ENCODE measurements around the gene RNGTT.
"Not testable (repeated sequence)": the region's sequence is repeated elsewhere in the genome, so short reads cannot be mapped to it uniquely, and the experiment has no call there.

The RNGTT gene

DNA sequence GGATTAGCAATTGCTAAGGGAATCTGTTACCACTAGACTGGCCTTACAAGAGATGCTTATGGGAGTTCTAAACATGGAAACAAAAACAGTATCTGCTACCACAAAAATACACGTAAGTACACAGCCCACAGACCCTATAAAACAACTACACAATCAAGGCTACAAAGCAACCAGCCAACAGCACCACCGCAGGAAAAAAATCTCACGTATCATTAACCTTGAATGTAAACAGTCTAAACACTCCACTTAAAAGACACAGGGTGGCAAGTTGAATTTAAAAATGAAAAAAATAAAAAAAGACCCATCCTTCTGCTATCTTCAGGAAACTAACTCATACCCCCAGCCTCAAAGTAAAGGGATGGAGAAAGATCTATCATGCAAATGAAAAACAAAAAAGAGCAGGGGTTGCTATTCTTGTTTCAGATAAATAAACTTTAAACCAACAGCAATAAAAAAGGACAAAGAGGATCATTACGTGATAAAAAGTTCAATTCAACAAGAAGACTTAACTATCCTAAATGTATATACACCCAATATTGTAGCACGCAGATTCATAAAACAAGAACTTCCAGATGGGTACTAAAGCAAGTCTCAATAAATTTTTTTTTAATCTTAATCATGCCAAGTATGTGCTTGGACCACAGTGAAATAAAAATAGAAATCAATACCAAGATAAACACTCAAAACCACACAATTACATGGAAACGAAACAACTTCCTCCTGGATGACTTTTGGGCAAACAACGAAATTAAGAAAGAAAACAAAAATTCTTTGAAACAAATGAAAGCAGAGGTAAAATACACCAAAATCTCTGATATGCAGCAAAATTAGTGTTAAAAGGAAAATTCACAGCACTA, 52.3 kb downstream of the RNGTT start:
- no peak for DNase-seq (ENCODE audit: low spot score)

DNA sequence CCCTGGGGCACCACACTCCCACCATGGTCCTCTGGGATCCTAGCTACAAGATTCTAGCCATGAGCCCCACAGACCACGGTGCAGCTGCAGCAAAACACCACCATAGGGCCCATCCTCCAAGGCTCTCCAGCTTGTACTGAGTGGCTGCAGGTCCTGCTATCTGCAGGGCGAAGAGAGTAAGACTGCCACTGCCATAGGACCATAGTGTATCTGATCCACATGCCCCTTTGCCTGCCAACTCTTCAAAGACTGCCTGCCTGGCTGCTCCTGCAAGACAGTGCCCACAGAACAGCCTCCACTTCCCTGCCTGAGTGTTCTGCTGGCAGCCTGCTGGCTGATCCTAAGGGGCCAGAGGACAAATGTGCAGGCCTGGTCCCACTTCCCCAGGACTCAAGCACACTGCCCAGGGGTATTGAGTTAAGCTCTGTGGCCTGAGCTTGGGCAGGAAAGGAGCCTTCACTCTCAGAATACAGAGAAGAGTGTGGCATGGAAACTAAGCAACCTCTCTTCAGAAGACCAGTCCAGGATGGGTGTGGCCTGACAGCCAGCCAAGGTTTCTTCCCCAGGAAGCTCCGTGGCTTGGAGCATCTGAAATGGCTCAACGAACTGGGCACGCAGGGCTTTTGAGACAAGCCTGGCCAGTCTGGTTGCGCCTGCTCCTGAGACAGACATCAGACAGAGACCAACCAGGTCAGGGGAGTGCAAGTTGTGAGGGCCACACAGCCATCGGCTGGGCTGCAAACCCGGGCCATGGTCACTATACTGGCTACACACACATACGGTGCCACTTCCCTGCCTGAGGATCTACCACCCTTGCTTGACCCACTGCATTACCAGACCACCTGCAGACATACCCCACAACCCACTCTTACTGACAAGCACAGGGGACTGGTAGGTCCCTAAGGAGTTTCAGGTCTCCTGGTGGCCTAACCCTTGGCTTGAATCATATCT, 54.5 kb downstream of the RNGTT start:
- DNase-seq (ENCODE audit: low spot score): no peak

DNA sequence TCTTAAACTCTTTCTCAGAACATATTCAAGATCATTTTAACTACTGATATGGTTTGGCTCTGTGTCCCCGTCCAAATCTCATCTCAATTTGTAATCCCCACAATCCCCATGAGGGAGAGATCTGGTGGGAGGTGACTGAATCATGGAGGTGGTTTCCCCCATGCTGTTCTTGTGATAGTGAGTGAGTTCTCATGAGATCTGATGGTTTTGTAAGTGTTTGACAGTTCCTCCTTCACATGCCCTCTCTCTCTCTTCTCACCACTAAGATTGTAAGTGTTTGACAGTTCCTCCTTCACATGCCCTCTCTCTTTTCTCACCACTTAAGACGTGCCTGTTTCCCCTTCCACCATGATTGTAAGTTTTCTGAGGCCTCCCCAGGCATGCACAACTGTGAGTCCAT, 56.3 kb downstream of the RNGTT start:
- not testable (repeated sequence) for DNase-seq (ENCODE audit: low spot score)

DNA sequence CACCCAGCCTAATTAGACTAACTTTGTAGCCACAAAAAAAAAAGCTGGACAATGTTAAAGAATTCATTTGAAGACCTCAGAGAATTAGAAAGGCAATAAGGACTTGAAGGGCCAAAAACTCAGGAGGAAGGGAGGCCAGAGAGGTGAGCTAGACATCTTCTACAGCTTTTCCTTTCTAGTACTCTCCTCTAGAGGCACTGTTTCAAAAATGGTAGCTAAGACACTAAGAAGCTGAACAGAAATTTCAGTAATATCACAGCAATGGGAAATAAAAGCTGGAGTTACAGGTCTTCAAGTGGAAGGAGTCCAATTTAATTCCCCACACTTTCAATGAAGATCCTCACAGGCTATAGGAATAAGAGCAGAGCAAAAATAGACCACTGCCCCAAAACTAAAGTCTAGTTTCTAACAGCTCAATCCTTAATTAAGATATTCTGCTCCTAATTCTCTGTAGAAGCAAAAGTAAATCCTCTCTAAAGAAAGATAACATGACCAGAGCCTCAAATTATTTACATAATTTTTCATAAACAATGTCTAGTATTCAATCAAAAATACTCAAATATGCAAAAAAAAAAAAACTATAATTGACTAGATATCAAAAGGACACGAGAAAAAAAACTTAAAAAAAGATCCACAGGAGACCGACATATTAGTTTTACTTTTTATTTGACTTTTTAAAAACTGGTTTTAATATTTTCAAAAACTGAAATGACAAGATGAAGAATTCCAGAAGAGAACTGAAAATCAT, 63.7 kb downstream of the RNGTT start:
- DNase-seq (ENCODE audit: low spot score): no peak

DNA sequence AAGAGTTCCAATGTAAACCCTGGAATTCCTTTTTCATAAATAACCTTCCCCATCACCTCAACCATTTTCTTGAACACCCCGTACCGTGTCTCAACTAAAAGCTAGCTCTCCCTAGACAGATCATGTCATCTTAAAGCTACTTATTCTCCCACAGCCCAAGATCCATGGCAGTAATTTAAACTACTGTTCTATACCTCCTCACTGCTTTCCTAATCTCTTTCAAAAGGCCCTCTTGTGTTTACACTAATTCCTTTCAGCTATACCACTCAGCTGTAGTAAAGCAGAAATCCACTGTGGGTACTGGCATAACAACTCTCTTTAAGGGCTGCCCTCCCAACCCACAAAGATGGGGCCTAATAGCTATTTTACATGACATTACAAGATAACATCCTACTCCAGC, 67.5 kb downstream of the RNGTT start:
- DNase-seq (ENCODE audit: low spot score): no peak

DNA sequence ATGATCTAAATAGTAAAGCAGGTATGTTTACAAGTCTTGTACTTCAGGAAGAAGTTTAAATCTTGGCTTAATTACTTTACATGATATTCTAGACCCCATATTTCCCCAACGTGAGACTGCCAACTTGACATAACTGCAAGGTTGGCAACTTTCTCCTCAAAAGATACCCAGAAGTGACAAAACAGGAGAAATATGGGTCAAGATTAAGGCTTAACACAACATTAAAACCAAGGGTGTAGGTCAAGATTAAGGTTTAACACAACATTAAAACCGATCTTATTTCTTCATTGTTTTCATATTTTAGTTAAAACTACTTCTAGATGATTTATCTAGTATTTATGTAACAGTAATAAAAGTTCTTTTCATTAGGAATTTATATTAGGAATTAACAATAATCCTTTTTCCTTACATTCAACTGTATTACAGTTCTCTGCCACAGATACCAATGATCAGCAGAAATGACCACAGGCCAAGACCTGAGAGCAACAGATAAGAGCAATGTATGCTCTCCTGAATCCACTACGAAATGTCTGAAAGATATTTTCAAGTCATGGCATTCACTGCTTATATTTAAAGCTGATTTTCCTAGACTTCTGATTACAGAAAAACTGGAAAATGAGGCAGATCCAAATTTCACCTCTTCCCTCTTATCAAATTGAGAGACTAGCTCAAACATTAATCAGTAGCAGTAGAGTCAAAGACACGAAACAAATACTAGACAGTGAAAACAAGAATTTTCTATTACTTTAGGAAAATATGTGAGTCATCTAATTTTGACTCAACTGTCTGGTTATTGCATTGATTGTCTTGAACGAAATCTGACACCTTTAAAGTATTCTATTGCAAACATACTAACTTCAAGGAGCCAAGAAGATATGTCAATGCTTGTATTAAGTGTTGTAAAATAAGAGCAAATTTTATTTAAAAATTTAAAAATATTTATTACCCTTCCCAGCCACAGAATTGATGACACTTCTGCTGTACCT, 72.3 kb downstream of the RNGTT start:
- no peak for DNase-seq (ENCODE audit: low spot score)

DNA sequence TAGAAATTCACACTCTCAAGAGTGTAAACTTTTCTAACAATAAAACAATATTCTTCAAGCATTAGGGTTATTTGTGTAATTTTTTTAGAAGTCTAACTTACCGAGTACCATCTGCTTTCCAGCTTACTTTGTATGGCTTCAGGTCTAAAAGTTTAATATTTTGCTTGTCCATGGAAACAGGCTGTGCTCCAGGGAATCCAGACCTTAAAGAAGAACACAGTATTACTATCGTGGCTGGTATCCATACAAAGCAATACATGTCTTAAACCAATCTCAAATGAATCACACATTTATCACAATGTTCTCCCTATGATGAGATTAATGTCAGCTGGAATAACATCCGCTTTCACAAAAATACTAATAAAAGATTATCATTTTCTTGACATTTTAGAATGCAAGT, 73.0 kb downstream of the RNGTT start:
- DNase-seq (ENCODE audit: low spot score): no peak

DNA sequence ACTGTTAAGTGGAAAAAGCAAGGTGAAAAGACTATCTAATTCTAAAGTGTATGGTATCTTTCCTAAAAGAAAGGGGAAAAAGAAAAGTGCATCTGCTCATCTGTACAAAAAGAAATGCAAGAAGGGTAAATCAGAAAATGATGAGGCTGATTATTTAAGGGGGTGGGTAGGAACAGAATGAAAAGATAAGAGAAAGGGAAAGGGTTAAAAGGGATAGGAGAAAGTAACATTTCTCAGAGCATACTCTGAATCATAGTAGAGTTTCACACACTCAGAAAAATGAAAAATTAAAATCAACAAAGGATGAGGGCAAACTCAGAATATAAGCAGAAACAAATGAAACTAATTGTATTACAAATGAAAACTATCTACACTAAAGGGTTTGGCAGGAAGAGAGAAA, 79.1 kb downstream of the RNGTT start:
- no peak for DNase-seq (ENCODE audit: low spot score)

DNA sequence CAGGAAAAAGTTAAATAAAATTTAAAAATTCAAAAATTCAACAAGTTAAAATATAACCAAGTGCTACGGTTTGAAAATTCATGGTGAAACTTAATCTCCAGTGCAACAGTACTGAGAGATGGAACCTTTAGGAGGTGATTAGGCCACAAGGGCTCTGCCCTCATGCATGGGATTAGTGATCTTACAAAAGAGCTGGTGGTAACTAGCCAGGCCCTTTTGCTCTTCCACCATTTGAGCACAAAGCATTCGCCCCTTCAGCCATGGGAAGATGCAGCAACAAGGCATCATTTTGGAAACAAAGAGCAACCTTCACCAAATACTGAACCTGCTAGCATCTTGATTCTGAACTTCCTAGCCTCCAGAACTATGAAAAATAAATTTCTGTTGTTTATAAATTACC, 80.9 kb downstream of the RNGTT start:
- DNase-seq (ENCODE audit: low spot score): no peak

DNA sequence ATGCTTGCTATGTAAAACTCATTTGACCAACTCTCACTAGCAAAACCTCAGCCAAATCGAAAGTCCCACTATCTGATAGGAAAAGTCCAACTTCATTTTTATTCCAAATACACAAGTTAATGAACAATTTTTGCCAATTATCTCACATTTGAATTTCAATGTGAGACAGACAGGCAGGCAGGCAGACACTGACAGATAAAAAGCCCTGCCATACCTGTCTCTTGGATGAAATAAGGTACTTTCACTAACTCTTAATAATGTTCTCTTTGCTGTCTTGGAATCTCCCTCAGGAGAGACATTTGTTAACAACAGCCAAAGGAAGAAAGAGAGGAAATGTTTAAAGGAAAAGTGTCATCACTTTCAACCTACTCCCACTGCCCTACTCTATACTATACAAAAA, 82.0 kb downstream of the RNGTT start:
- no peak for DNase-seq (ENCODE audit: low spot score)

DNA sequence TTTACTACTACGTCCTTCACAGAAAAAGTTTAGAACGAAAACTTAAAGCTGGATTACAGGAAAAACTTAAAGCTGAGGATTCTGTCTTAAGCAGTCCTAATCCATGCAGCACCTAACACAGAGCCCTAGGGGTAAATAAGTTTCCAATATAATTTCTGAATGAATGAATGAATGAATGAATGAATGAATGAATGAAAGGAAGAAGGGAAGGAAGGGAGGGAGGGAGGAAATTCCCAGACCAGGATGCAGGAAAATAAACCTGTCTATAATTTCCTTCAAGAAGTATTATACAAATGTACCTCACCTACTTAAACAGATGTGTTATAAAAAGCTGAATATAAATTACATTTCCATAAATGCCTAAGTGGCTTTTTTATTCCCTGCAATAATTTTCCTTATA, 83.4 kb downstream of the RNGTT start:
- DNase-seq (ENCODE audit: low spot score): no peak

DNA sequence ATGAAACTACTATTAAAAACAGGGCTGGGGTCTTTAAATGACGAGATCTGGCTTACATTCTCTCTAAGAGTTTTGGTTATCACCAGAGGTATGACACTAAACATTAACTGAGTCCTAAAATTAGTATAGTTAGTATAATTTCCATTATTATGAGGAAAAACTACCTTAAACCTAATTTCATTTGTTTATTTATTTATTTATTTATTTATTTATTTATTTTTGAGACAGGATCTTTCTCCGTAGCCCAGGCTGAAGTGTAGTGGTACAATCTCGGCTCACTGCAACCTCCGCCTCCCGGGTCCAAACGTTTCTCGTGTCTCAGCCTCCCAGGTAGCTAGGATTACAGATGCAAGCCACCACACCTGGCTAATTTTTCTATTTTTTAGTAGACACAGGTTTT, 85.5 kb downstream of the RNGTT start:
- DNase-seq (ENCODE audit: low spot score): no peak

DNA sequence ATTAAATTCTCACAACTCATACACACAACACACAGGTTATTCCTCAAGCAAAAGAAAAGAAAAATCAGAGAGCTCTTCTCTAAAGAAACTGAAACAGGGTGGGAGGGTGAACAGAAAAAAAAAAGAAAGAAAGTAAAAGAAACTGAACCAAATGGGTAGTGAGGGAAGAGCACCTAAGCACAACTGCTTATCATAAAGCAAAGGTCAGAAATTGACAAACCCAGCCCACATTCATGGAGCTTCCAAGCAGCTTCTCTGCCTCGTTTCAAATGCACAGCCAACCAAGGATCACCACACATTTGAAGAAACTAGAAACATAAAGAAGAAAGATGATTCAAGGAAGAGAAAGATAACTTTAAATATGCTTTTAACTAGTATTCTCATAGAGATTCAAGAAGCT, 90.5 kb downstream of the RNGTT start:
- no peak for DNase-seq (ENCODE audit: low spot score)

DNA sequence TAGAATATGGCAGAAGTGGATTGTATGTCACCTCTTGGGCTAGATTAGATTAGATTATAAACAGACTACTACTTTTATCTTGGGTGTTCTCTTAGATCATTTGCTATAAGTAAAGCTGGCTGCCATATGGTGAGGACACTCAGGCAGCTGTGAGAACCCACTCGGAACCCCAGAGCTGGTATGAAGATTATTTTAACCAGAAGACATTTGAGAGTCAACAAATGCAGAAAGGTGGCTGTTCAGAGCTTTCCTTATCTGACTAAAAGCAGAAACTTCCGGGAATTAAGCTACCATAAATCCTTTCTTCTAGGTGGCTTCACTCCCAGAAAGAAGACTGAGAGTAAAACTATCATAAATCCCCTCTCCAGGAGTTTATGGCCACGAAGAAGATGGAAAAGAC, 91.9 kb downstream of the RNGTT start:
- DNase-seq (ENCODE audit: low spot score): no peak

DNA sequence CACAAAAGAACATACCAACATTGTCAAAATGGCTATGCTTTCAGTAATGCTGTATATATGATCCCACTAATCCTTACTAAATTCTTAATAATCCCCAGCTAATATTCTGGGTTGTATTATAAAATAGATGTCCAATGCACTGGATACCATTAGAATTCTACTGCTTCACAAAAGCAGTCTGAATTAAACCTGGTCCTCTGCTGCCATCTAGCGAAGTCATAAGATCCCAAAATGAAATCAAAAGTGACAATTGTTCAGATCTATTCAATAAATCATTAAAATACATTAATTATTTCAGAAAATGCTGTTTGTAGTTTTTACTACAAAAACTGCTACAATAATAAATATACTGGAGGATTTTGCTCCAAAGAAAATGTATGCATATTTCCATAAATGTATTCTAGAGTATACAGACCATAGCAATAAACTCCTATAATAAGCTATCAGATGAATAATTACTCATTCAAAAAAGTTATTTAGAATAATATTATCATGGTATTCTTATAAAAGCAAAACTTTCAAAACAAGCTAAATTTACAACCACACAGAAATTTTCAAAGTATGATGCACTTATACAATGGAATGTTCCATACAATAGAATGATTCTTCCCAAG, 92.6 kb downstream of the RNGTT start:
- peak; percentile 30 for DNase-seq (ENCODE audit: low spot score)

DNA sequence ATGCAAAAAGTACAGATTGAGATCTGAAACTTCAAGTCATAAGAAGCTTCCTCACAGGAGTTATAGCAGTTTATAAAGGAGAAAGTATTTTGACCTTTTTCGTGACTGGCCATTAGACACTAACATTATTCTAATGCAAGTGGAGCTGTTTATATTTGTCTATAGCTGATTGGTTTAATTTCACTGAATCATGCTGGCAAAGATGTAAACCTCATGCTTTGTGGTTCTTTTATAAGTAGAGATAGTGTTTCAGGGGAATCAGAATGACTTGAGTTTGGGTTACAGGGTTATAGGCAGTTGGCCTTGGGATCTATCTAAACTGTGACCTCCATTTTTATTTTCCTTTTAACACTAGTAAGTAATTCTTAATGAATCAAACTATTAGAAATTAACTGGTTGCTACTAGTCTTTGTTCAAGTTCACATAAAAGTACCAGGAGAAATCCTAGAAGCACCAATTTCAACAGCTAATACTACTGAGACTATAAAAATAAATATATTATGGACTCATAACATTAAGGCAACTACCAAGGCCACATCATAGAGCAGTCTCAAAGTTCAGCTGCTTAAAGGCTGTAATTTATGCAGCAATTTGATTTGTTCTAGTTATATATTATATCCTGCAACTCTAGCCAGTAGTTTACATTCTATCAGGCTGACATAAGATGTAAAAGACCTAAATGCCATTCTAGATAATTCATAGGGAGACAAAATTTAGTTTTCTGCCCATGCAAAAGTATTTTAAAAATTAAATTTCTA, 94.0 kb downstream of the RNGTT start:
- DNase-seq (ENCODE audit: low spot score): no peak

DNA sequence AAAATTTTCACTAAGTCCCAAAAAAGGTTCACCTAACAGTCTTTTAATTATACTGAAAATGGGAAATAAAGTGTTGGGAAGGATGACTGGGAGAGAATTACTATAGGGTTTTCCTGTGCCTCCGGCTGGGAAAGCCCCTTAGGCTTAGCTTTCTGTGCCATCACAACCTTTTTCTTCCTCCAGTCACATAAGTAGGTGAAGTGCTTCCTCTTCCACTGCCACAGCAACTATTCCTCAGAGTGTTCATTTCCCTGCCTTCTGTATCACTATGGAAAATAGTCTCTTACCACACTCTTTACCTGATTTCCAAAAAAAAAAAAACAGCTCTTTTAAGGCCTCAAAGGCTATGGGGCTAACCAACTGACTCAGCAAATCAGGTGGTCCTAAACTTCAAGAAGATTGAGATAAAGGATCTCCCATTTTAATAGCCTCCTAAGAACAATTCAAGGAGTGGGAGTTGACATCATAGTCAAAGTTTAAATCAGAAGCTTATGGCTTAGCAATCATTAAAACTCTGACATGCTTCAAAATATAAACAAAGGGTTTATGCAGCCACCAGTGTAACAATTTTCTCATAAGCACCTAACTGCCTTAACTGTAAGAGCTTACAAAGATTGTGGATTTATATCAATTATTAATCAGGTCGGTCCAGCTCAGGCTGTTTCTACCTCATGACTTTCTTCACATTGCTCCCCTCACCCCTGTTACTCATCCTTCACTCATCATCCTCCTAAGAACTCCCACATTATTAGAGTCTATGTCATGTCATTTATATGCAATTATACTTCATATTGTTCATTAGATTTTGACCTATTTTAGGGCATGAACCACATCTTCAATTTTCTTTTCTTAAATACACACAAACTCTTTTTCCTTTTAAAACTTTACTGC, 95.3 kb downstream of the RNGTT start:
- DNase-seq (ENCODE audit: low spot score): no peak

DNA sequence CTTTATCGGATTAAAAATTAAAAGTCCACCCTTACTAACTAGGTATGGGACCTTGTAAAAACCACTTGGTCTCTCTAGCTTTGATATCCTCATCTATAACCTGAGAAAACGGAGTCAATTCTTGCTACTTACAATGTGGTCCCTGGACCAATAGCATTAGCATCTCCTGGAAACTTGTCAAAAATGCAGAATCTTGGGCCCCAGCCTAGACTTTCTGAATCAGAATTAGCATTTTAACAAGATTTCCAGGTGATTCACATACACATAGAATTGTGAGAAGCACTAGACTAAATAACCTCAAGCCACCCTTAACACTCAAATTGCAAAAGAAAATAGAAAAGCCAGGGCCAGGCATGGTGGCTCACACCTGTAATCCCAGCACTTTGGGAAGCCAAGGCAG, 96.6 kb downstream of the RNGTT start:
- no peak for DNase-seq (ENCODE audit: low spot score)

DNA sequence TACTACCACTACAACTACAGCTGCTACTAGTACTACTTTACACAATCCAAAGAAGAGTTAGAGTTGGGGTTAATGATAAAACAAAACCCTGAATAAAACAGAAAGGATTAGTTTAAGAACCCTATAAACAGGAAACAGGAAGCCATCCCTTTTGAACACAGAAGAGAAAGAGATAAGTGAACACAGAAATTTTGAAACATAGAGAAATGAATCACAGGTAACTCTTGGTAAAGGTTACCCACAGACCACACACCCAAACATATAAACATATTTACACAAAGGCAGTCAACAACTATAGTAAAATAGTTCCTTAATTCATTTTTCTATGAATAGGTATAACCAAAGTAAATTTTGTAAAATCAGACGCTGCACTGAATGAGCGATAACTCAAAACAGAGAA, 98.1 kb downstream of the RNGTT start:
- no peak for DNase-seq (ENCODE audit: low spot score)
